Measurements from ENCODE around the gene PTPRO.
"Not testable (repeated sequence)": the region's sequence is repeated elsewhere in the genome, so short reads cannot be mapped to it uniquely, and the experiment has no call there.

PTPRO gene

GRCh38 chr12:15613981-15614380 lies 291.7 kb downstream of the PTPRO start:
- no peak for DNase-seq

DNA sequence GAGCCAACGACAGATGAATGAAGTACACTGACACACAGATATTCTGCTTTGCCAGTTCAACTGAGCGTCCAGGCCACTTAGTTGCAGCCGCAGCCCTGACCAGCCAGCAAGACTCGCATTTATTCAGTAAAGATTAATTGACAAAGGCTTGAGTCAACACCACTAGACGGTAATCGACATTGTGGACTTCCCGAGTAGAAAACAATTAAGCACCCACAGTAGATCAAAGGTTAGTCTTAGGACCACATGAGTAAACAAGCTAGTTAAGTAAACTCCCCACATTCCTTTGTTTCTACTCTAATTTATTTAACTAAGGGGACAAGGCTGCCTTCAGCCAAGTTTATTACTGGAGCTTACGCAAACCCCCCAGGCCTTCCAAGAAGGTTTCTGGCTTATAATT lies 294.2 kb downstream of the PTPRO start:
- DNase-seq, result not testable (repeated sequence)

GRCh38 chr12:15620741-15621539 lies 298.6 kb downstream of the PTPRO start:
- no peak for DNase-seq

DNA sequence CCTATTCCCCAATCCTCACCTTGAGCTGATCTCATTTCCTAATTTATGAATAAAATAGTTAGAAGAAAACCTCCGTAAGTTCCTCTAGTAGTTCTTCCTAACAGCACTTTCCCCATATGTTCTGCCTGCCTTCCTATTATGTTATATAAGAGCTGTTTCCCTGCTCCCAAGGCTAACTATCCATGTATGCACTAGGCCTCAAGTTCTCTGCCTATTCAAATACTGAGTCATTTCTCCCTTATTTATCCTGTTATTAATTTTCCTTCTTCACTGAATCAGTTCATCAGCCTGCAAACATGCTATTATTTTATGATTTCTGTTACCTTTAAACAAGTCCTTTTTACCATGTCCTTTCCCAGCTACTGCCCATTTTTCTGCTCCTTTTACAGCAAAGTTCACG lies 302.8 kb downstream of the PTPRO start:
- DNase-seq, result no peak

DNA sequence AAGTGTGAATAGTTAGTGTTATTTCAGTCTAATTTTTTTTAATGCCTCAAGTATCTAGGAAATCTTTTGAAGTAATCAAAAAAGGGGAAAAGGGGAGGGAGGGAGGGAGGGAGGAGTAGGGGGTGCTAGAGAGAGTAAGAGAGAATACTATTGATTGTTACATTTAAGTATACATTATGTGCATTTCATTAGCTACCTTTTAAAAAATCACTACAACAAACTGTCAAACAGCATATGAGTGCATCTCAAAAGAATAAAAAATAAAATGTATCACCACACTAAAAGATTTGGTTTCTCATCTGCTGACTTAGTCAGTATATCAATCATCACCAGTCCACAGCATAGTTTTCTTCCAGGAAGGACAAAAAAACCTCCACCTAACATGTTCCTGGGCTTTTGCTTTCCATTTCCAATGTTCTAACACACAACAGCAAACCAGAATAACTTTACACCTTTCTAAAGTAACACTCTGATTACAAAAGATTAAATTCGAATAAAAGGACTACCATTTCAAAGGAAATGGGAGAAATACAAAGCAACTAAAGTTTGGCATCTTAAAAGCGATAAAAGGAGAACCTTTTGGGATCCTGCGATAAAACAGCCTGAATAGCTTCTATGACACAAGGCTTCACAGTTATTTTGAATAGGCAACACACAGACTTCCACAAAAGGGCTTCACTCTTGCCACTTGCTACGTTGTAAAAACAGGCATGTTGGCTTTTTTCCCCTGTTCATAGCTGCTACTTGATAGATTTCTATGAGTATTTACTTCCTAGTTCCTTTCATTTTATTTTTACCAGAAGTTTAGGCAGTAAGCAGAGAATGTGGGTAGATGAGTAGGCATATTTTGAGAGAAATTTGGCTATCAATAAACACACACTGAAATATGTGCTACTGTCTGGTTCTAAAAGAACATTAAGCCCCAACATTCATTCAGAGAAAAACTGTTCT lies 306.0 kb downstream of the PTPRO start:
- DNase-seq, result no peak

- DNase-seq, result no peak
Observed at GRCh38 chr12:15629108-15629507, 306.8 kb downstream of the PTPRO start.

DNA sequence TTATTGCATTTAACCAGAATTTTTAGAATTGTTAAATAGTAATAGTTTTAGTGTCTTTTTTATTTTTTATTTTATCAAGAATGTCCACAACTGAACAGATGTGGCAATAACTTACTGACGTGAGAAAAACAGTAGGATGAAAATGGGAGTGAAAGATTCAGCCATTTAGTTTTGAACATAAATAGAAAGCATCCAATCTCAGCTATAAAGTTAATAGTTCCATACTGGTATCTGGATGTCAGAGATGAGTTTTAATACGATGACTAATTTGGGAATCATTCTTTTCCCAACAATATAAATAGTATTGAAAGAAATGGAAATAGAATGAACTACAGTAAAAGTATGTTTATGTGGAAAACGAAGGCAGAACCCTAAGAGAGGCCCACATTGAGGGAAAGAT lies 307.5 kb downstream of the PTPRO start:
- no peak for DNase-seq

DNA sequence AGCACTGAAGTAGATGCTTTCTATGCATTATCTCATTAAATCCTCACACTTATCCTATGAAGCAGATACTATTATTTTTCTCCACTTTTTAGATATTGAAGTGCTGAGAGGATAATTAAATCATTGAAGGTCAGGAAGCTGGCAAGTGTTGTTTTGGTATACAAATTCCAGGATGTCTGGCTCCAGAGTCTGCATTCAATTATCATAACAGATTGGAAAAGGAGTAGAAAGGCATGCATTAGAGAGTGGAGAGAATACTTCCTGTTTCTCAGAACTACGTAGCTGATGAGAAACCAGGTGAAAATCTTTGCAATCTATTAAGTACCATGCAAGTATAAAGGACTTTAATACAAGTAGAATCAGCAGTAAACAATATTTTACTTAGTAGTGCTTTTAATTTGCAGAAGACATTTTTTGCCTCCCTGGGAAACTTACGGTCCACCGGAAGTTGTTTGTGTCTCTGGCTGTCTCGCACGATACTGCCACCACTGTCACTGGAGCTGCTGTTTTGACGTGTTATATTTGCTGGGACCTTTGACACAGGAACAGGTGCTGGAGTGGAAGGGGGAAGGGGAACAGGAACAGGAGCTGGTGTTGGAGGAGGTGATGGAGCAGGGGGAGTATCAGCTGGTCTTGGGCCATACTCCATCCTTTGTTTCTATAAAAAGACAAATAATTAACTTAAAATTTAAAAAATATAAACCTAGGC lies 308.9 kb downstream of the PTPRO start:
- DNase-seq, result no peak

DNA sequence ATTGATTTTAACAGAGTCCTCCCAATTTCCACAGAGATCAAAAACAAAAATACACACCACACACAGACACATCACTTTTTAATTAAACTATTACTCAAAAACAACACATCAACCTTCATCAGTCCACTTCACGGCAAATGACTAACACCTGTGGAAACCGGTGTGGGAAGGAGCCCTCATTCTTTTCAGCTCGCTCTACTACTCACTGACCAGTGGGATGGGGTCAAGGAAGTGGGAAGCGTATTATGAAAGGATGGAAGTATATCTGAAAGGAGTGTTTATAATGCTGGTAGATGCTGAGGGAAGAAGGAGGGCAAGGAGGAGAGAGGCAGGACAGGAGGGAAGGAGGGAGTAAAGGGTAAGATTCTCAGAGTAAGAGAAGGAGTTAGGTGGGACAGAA lies 310.4 kb downstream of the PTPRO start:
- no peak for DNase-seq

GRCh38 chr12:15633201-15633600 lies 310.9 kb downstream of the PTPRO start:
- DNase-seq, result no peak

- DNase-seq, result no peak
Observed at GRCh38 chr12:15634010-15634683, 311.8 kb downstream of the PTPRO start.

GRCh38 chr12:15636060-15636890 lies 314.0 kb downstream of the PTPRO start:
- no peak for DNase-seq

DNA sequence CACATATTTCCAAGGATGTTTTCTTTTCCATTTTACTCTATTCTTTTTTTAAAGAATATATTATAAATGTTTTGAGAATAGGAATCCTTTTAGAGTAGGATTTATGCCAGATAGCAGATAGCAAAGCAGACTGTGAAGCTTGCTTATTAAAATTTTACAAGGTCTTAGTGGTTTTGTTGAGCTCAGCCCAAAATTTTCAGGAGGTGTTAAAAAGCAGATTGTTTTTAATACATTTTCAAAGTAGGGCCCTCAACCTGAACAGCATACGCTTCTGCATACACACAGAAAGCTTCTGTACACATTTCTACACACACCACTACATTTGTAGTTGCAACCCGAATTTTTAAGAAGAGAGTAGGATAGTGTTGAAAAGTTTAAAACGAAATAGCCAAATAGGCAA lies 315.9 kb downstream of the PTPRO start:
- DNase-seq, result no peak

DNA sequence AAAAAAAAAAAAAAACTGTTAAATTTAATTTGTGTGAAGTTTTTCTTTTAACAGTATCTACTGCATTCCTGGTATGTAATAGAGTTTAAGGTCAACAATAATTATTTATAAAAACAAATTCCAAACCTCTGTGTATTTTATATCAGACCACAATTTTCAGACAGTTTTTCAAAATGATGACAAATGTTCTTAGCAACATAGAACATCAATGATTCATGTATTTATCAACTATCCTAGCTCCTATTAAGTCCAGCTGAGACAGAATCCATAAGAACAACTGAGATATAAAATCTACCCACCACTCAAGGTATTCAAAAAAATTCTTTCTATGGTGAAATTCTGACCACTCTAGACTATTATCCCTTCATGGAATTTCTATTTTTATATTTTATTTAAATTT lies 322.4 kb downstream of the PTPRO start:
- DNase-seq, result no peak

GRCh38 chr12:15646581-15646980 lies 324.3 kb downstream of the PTPRO start:
- DNase-seq, result no peak

Data from activated CD4-positive, CD25-positive, alpha-beta regulatory T cell (primary cell).